Panc1 (cell line): ENCODE measurements around the gene TPRG1. TPM values are rescaled to one million over a fixed set of nuclear protein-coding genes. Genes with fewer than 3 reads are reported as not detected.

Experiments
- ATAC-seq: fragments of 200-7000 bp; cut with Tn5 transposase; 2 replicates; pipeline ENCODE4 v1.9.1; 2020; ENCODE audit warnings: mild to moderate bottlenecking, moderate library complexity
- BruUV-seq: library from RNA; stranded (reverse); fragments of 400-500 nt; replicated peaks from 2 replicates; lab custom pipeline; 2021; lab: Mats Ljungman, UMichigan
- CTCF ChIA-PET: fragments of 300-600 bp; sonication (Branson Sonifier 250); formaldehyde crosslinking; loops from one replicate; lab custom pipeline; 2022; ENCODE audit warnings: antibody characterized with exemption; lab: Charles Lee
- POLR2A ChIA-PET: fragments of 300-600 bp; sonication (Branson Sonifier 250); formaldehyde crosslinking; loops from one replicate; lab custom pipeline; 2022; ENCODE audit warnings: antibody characterized with exemption; lab: Charles Lee
- DNase-seq: peaks from one replicate; pipeline ENCODE4 v3.0.0-alpha.2; 2010; ENCODE audit warnings: low read depth, low spot score
- H3K27ac ChIP-seq: 2 replicates; pipeline ENCODE4 v1.5.1; 2011; ENCODE audit warnings: mild to moderate bottlenecking, low read length, inconsistent platforms
- H3K27me3 ChIP-seq: fragments of 200-500 bp; sonication (Bioruptor generic); 2 replicates; pipeline ENCODE4 v1.6.0; 2014; ENCODE audit warnings: low read length, inconsistent platforms; ENCODE audit not compliant: control insufficient read depth, insufficient read depth
- H3K36me3 ChIP-seq: fragments of 200-500 bp; sonication (Bioruptor generic); 2 replicates; pipeline ENCODE4 v1.5.1; 2014; ENCODE audit warnings: inconsistent platforms, mild to moderate bottlenecking, low read length, moderate library complexity; ENCODE audit not compliant: control insufficient read depth, insufficient read depth
- H3K4me1 ChIP-seq: 2 replicates; pipeline ENCODE4 v1.5.1; 2011; ENCODE audit warnings: inconsistent platforms, mild to moderate bottlenecking, low read length, moderate library complexity; ENCODE audit not compliant: control insufficient read depth, insufficient read depth
- H3K4me3 ChIP-seq, 2 experiments: 2 replicates each; pipeline ENCODE4 v1.5.1; 2011 to 2012; ENCODE audit warnings: low read depth in 2 of 2, low read length in 2 of 2, mild to moderate bottlenecking in 2 of 2, inconsistent platforms in 1 of 2, moderate library complexity in 1 of 2
- H3K9me3 ChIP-seq: fragments of 200-500 bp; sonication (Bioruptor generic); 2 replicates; pipeline ENCODE4 v1.5.1; 2014; ENCODE audit warnings: low read depth, mild to moderate bottlenecking, inconsistent platforms, low read length, moderate library complexity; ENCODE audit not compliant: control insufficient read depth, insufficient read depth
- POLR2AphosphoS5 ChIP-seq: IDR thresholded peaks from 2 replicates; pipeline ENCODE4 v1.6.1; 2012; ENCODE audit warnings: mild to moderate bottlenecking, low read depth, low read length, moderate library complexity
- SIN3A ChIP-seq: IDR thresholded peaks from 2 replicates; pipeline ENCODE4 v1.6.1; 2012; ENCODE audit warnings: low read depth, mild to moderate bottlenecking, low read length, moderate library complexity, borderline replicate concordance; ENCODE audit not compliant: insufficient read depth
- TCF7L2 ChIP-seq: IDR thresholded peaks from 2 replicates; pipeline ENCODE4 v1.6.1; 2011; ENCODE audit warnings: mild to moderate bottlenecking, low read depth, low read length, inconsistent platforms
- in situ Hi-C: cut with HindIII; loops from 2 replicates; pipeline ENCODE4 v1.10.0; 2016; ENCODE audit warnings: low sequenced_read_pairs, low pct_unique_long_range_greater_than_20kb
- intact Hi-C: fragments of 100-400 bp; cut with micrococcal nuclease; formaldehyde crosslinking; loops from one replicate; pipeline ENCODE4 v1.10.0; 2022; ENCODE audit not compliant: unreplicated experiment
- total RNA-seq: library from RNA; stranded (reverse); gene quantifications from one replicate; pipeline ENCODE4 v1.2.1, GENCODE V29; 2021; ENCODE audit not compliant: unreplicated experiment
- TF ChIP-seq, protein P1 (sequence below): fragments of 450-650 bp; IDR thresholded peaks from 2 replicates; pipeline ENCODE4 v1.5.1; 2017; ENCODE audit warnings: mild to moderate bottlenecking
- TF ChIP-seq, protein P2 (sequence below), 2 experiments: IDR thresholded peaks; 2 replicates each; pipeline ENCODE4 v1.6.1; 2011 to 2012; ENCODE audit warnings: low read depth in 2 of 2, control low read depth in 1 of 2, low read length in 1 of 2, mild to moderate bottlenecking in 1 of 2, moderate library complexity in 1 of 2; ENCODE audit not compliant: insufficient read depth in 1 of 2

TPRG1 gene
- total RNA-seq, 1 experiment from 2014 or later, result not detected

DNA sequence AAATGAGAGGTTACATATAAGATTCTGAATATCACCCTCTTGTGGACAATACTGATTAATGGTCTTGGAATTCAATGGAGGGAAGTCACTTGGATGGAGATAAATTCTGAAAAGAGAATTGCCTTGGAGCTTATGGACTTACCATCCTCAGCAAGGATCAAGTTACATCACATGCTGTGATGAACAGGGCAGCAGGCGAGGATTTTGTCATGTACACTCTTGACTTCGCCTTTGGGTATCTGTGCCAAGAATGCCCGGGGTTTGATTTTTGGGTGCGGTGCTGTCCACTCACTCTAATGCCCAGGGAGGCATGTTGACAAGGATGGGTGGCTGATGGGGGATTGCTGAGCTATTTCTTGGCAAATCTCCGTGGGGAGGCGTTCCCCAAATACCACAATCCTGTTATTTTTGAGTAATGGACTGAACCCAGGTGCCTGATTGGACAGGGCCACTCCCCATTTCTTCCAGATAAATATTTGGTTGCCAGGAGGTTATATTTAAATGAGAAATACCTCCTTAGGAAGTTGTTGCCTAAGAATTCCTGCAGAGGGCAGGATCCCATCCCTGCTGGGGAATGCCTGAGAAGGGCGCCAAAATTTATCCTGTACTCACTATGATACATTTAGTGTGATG is 96.3 kb downstream of the TPRG1 start:
- Histone ChIP-seq H3K4me3 (no peak overlapping the region), H3K9me3 (no peaks in the 10 kb centered on the region), H3K27ac (no peak overlapping the region), H3K36me3 (no peaks in the 10 kb centered on the region), H3K4me1 (no peaks in the 10 kb centered on the region), H3K27me3 (no peaks in the 10 kb centered on the region)
- intact Hi-C loops (no loop called here), in situ Hi-C loops (no loop called here)
- ChIA-PET POLR2A (no interaction called here), CTCF (interaction anchor here (1.7 kb wide), 1 partner anchor 680 kb away, joined by 10 read pairs; no protein-coding TSS in a partner anchor)
- DNase-seq (no peak), ATAC-seq (no peak)
- no TSS peak for BruUV-seq
- TF ChIP-seq, protein P1, sequence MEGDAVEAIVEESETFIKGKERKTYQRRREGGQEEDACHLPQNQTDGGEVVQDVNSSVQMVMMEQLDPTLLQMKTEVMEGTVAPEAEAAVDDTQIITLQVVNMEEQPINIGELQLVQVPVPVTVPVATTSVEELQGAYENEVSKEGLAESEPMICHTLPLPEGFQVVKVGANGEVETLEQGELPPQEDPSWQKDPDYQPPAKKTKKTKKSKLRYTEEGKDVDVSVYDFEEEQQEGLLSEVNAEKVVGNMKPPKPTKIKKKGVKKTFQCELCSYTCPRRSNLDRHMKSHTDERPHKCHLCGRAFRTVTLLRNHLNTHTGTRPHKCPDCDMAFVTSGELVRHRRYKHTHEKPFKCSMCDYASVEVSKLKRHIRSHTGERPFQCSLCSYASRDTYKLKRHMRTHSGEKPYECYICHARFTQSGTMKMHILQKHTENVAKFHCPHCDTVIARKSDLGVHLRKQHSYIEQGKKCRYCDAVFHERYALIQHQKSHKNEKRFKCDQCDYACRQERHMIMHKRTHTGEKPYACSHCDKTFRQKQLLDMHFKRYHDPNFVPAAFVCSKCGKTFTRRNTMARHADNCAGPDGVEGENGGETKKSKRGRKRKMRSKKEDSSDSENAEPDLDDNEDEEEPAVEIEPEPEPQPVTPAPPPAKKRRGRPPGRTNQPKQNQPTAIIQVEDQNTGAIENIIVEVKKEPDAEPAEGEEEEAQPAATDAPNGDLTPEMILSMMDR, result peak; percentile 49
- TF ChIP-seq POLR2AphosphoS5, result no peak

DNA sequence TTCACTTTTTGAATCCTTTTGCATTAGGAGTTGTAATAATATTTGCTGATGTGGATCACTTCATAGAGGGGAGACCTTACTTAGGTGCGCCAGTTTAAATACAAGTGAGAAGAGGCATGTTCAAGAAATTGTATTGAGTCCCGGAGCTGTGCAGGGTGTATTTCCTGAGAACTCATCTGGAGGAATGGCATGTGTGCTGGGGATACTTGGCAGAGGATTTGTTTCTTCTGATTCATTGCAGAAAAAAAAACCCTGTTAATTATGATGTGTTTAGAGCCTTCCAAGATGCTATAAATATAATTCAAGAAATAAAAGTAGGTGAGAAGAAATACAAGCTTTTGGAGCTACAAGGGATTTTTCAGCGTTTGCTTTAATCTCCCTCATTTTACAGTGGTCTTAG is 97.6 kb downstream of the TPRG1 start:
- BruUV-seq, result no TSS peak
- Histone ChIP-seq H3K27me3 (no peaks in the 10 kb centered on the region), H3K9me3 (no peaks in the 10 kb centered on the region), H3K36me3 (no peaks in the 10 kb centered on the region), H3K4me3 (no peak overlapping the region), H3K27ac (no peak overlapping the region), H3K4me1 (no peaks in the 10 kb centered on the region)
- in situ Hi-C loops, result no loop called here
- POLR2A ChIA-PET, result interaction anchor here (0.5 kb wide), 1 partner anchor 228 kb away, joined by 4 read pairs; no protein-coding TSS in a partner anchor
- ATAC-seq (no peak), DNase-seq (no peak)
- CTCF ChIA-PET, result interaction anchor here (0.6 to 1.7 kb wide), 3 partner anchors 92 to 1053 kb away, joined by 3 to 10 read pairs (median 3); no protein-coding TSS in a partner anchor
- TF ChIP-seq, protein P1, result no peak
- TF ChIP-seq SIN3A, result no peak
- TF ChIP-seq, protein P2, sequence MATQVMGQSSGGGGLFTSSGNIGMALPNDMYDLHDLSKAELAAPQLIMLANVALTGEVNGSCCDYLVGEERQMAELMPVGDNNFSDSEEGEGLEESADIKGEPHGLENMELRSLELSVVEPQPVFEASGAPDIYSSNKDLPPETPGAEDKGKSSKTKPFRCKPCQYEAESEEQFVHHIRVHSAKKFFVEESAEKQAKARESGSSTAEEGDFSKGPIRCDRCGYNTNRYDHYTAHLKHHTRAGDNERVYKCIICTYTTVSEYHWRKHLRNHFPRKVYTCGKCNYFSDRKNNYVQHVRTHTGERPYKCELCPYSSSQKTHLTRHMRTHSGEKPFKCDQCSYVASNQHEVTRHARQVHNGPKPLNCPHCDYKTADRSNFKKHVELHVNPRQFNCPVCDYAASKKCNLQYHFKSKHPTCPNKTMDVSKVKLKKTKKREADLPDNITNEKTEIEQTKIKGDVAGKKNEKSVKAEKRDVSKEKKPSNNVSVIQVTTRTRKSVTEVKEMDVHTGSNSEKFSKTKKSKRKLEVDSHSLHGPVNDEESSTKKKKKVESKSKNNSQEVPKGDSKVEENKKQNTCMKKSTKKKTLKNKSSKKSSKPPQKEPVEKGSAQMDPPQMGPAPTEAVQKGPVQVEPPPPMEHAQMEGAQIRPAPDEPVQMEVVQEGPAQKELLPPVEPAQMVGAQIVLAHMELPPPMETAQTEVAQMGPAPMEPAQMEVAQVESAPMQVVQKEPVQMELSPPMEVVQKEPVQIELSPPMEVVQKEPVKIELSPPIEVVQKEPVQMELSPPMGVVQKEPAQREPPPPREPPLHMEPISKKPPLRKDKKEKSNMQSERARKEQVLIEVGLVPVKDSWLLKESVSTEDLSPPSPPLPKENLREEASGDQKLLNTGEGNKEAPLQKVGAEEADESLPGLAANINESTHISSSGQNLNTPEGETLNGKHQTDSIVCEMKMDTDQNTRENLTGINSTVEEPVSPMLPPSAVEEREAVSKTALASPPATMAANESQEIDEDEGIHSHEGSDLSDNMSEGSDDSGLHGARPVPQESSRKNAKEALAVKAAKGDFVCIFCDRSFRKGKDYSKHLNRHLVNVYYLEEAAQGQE (IDR thresholded peaks at IDR 0.05; ENCODE audit: insufficient read depth in 1 of 2, low read depth in 2 of 2, low read length in 1 of 2), result no peak
- TF ChIP-seq POLR2AphosphoS5, result no peak
- no peak for TF ChIP-seq TCF7L2
- intact Hi-C loops, result no loop called here
